GM21390 (cell line): Measurements from ENCODE around the gene MEF2A.
A peak's percentile ranks its signal among the peaks of the same experiment; 100 is the strongest.

Source experiments
- ATAC-seq: cut with Tn5 transposase; IDR thresholded peaks from one replicate; pipeline ENCODE4 v1.9.1; 2021; ENCODE audit not compliant: unreplicated experiment

MEF2A gene

DNA sequence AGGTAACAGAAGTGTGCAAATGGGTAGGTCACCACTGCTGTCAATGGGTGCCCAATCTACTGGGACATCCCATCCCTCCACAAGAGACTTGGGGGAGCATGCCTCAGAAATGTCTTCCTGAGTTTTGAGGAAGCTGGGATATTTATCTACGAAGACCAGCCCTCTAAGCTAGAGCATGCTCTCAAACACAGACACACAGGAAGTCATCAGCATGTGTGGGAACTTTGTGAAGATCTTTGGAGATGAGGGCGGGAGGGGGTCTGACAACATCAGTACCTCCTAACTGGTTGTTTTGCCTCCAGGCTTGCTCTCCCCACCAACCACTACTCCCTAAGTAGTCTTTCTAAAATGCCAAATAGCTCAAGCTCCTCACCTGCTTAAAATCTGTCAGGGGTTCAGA, 3.5 kb upstream of the MEF2A start:
- no peak for ATAC-seq

DNA sequence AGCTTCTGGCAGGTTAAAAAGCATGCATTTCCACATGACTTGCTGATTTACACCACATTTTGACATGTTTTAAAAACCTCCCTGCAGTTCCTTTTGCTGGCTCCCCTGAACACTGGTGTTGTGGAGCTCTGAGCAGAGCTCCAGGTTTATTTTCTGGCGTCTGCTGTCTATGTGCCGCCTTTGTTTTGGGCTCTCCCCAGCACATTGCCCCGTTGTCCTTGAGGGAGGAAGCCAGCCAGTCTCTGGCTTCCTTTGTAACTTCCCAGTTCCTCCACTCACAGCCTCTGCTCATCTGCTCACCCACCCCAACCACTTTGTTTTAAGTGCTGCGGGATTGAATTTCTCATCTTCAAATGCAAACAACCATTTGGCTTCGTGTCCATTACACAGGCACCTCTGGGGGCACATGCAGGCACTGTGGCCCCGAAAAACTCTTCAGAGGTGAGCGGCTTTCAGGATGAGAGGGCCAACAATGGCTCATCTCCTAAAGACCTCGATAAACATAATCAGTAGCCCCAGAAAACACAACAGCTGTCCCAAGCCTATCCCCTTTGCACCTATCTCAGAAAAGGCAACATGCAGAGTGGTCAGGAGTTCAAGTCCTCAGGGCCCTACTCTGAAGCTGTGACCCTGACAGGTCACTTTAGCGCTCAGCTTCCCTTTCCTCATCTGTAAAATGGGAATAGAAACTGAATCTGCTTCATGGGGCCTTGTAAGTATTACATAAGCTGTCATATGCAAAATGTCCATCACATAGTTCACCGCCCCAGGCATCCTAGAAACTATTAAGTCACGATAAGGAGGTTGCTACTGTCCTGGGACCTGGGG, 1.3 kb upstream of the MEF2A start:
- ATAC-seq = peak; percentile 40

DNA sequence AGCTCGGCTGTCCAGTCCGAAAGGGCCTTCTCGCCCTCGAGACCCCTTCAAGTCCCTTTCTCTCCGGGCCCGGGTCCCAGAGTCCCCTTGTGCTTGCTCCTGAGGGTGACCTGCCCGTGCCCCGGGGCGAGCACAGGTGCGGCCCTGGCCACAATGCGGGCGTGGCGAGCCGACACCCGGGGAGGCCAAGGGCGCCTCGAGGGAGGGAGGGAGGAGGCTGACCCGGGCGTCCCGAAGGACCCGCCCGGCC, 810 bp upstream of the MEF2A start:
- ATAC-seq = no peak

DNA sequence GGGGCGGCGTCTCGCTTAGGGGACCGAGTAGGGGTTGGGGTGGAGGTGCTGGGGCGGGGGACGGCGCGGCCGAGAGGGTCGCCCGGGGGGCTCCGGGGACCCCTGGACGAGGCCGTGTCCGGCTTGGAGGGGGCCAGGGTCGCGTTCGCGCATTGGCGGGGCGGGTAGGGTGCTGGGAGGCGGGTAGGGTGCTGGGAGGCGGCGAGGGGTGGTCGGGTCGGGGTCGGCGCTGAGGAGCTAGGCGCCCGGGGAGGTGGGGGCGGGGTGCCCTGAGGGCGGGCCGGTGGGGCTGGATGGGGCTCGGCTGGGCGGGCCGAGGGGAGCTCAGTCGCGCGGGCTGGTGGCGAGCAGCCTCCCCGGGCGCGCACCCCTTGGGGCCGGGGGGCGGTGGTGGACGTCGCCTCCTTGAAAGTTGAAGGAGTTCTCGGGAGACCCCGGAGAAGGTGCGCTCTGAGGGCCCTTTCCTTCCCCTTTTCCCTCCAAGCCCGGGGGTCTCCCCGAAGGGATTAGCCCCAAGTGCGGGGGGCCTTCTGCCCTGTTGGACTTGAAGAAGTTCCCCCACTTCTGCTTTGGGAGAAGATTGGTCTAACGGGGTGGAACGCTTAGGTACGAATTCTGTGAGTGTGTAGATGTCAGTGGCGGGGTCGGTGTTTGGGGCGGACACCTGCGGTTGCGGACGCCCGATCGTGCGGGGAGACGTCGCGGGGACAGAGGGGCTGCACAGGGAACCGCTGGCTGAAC, 543 bp downstream of the MEF2A start:
- no peak for ATAC-seq

DNA sequence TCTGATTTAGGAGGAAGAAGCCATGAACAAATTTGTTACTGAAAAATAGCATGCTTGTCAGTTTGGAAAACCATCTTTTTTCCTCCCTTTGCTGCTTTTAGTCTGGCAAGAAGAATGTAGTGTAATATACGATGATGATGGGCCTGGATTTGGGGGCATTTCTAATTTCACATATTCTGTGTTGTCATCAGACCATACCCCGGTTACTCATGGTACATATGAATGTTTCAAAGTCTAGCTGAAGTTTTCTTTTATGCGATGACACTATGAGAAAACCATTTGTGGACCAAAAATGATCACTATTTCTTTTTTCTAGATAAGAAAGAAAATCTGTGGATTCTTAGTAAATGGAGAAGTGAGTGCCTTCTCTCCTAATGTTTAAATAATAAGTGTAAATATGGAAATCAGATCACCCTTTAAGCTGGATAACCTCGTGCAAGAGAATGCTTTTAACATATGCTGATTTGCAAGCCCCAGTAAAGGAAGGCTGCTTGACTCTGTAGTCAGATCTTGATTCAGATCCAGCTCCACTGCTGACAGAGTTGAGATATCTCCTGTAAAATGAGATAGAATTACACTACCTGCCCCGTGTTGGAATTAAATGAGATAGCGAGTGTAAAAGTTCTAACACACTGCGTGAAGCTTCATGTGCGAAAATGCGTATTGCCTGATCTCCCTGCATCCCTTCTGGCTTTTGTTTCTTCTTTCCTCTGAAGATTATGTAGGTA, 3.0 kb downstream of the MEF2A start:
- no peak for ATAC-seq

DNA sequence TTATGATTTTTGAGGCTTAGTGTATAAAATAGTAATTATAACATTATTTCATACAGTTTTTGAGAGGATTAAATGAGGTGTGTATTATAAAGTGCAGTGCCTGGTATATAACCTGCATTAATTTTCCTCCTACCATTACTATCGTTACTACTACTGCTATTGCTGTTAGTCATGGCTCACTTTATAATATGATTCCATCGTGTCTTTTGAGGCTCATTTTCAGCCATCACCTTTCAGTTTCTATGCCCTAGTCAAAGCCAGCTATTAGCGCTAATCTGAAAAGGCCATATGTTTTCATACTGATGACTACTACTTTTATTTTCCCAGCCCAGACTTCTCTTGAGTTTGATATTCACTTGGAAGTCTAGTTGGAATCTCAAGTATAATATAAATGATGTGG, 5.5 kb downstream of the MEF2A start:
- ATAC-seq = no peak

DNA sequence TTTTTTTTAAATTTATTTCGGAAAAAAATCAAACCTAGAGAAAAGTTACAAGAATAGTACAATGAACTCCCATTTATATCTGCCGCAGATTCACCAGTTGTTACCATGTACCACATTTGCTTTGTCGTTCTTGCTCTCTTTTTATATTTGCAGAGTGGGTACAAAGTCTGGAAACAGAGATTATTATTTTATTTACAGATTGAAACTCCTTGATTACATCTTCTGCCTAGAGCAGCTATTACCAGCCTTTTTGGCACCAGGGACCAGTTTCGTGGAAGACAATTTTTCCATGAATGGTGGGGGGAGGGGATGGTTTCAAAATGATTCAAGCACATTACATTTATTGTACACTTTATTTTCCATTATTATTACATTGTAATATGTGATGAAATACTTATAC, 8.3 kb downstream of the MEF2A start:
- no peak for ATAC-seq

DNA sequence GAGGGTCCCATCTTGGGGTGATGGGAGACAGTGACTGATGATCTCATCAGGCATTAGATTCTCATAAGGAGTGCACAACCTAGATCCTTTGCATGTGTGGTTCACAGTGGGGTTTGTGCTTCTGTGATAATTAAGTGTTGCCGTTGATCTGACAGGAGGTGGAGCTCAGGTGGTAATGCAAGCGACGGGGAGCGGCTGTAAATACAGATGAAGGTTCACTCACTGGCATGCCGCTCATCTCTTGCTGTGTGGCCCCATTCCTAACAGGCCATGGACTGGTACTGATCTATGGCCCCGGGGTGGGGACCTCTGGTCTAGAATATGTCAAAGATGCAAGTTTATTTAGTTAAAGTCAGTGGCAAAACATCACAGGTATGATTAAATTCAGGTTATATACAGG, 8.7 kb downstream of the MEF2A start:
- ATAC-seq = no peak

DNA sequence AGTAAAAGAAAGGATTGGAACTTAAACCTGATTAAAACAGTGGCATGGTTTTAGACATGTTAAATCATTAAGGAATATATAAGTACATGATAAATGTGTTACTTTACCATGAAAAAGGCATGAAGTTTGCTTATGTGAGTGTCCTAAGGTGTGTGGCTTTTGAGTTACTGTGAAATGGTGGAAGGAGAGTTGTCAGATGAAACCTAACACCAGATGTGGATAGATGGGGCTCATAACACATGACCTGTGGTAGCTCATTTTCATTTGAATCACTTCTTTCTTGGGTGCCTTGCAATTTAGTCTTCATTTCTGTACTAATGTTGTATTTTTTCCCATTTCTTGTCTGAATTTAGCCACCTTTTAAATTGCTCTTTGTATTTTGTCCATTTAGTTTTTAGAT, 13.0 kb downstream of the MEF2A start:
- ATAC-seq = no peak

DNA sequence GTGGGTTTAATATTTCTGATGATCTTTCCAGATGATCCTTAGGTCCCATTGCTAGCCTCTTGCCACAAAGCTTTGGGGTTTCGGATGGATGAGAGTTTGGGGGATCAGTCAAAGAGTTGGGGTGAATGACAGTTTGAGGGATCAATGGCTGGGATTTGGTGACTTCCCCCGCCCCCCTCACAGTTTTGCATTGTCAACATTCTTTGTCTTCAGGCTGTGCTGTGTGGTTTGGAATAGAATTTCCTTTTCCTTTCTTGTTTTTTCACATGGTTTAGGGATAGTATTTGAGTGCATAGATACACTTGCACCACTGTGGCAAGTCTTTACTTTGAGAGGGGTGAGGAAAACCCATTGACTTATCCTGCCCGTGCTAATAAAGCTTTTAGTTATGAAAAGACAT, 14.3 kb downstream of the MEF2A start:
- ATAC-seq = no peak

DNA sequence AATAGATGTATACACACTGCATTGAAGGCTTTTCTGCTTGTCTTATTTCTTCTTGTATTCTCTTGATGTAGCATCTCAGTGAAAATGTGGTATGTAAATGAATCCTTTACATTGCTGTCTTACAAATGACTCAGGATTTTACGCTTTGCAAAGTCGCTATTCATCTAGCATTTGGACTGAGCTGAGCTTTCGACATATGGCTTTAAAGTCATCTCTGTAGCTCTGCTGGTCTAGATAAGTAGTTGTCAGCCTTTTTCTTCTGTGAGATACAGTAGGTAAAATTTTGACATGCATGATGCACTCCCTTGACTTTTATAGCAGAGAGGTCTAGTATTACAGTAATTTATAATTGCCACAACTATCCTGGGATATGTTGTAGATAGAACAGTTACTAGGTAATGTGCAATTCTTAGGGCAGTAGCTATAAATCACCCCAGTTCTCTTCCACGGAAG, 16.8 kb downstream of the MEF2A start:
- ATAC-seq = no peak

DNA sequence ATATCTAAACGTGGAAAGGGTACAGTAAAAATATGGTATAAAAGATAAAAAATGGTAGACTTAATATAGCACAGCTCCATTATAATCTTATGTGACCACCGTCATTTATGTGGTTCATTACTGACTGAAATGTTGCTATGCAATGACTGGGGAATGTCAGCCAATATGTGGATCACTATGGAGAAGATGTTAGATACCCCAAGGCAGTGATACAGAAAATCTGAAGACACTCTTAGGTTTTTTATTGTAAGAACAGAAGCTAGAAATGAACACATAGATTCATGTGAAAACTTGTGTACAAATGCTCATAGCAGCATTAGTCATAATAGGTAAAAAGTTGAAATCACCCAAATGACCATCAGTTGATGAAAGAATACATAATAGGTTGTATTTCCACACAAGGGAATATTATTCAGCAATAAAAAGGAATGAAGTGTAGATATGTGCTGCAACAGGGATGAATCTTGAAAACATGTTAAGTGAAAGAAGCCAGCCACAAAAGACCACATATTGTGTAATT, 18.4 kb downstream of the MEF2A start:
- ATAC-seq = no peak

DNA sequence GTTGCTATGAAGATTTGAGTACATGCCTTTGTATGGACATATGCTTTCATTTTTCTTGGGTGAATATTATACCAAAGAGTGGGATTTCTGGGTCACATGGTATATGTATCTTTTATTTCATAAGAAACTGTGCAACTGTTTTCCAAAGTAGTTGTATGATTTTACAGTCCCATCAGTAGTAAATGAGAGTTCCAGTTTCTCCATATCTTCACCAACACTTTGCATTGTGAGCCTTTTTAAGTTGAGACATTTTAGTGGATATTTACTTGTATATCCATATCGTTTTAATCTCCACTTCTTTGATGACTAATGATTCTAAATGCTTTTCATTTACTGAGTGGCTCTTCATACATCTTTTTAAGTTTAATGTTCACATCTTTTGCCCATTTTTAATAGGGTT, 20.3 kb downstream of the MEF2A start:
- no peak for ATAC-seq

DNA sequence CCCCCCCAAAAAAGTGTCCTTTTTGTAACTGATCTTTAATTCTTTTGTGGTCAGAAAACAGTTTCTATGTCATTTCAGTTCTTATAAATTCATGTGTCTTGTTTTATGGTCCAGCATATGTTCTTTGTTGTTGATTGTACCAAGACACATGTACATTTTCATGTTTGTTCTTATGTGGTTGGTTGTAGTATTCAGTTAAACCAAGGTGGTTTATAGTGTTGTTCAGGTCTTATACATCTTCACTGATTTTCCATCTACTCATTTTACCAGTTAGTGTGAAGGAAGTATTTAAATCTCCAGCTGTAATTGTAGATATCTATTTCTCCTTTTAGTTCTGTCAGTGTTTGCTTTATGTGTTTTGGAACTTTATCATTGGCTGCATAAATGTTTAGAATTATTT, 24.0 kb downstream of the MEF2A start:
- no peak for ATAC-seq

DNA sequence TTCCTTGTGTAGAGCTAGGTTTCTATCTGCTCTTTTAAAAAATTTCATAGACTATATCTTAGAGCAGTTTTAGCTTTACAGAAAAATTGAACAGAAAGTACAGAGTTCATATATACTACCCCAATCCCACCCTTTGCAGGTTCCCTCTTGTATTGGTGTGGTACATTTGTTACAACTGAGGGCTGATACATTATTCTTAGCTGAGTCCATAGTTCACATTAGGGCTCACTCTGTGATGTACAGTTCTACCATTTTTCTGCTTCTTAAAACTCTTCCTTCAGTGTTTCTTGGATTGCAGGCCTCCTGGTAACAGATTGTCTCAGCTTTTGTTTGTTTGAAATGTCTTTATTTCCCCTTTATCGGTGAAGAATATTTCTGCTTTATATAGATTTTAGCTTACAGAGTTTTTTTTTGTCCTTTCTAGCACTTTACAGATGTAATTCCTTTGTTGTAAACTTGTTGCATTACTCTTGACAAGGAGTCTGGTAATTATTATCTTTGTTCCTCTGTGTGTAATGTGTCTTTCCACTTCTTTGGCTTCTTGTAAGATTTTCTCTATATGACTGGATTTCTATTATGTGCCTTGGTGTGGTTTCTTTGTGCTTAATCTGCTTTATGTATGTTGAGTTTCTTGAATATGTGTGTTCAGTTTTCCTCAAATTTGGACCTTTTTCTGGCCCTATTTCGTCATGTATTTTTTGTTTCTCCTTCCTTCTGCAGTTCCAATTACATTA, 25.3 kb downstream of the MEF2A start:
- no peak for ATAC-seq

DNA sequence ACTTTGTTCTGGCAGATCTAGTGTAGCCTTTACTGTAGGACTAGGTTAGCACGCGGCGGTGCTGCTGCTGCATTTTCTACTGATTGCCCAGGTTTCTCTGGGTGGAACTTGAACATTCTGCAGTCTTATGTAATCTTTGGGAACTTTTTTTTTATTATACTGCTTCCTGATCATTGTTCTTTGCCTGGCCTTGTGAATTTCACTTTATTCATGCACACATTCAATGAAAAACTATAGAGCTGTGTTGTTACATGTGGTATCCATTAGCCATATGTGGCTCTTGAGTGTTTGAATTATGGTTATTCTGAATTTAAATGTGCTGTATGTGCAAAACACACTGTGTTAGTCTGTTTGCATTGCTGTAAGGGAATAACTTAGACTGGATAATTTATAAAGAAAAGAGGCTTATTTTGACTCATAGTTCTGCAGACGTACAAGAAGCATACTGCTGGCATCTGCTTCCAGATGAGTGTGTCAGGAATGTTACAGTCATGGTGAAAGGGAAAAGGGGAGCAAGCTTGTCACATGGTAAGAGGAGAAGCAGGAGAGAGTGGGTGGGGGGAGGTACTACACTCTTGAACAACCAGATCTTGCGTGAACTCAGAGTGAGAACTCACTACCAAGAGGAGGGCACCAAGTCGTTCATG, 26.5 kb downstream of the MEF2A start:
- ATAC-seq = no peak

DNA sequence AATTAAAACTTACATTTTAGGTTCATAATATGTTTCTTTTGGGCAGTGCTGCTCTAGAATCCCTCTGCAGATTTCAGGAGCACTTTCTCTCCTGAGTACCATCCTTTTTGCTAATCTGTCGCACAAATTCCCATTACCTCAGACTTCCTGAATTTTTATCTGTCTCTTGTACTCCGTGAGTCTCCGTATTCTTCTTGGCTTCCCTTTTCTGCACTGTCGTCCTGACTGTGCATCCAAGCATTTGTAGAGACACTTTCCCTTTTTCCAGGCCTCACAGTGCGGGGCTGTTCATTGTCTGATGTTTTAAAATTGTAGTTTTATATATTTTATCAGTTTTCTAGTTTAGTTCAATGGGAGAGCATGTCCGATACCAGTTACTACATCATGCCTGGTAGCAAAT, 27.3 kb downstream of the MEF2A start:
- ATAC-seq = no peak

DNA sequence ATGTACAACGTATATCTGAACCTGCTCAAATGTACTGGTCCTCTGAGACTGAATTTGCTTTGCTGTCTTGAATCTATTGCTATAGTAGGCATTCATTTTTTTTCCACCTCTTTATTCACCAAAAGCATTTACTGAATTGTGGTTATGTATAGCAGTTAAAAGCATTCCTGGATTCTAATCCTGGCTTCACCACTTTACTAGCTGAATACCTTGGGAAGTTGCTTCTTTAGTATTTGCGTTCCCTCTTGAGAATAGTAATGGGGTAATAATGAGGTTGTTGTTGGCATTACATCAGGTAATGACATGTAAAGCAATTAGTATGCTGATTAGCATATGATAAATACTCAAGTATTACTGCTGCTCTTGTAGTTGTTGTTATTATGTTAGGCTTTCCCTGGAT, 29.1 kb downstream of the MEF2A start:
- no peak for ATAC-seq

DNA sequence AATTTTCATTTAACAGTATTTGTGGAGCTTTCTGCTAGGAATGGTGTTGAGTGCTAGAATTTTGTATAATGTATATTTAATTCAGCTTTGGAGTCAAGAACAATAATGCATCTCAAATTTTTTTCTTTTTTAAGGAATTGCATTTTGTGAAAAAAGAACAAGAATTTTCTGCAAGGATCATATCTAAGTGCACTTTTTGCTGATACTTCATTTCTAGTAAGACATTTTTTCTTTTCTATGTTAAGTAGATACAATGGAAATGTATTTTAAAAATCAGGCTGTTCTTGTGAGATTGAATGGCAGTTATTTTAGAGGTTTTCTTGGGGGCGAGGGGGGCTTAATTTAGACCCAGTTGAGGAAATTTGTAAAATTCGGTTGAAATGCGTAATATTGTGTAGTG, 32.5 kb downstream of the MEF2A start:
- ATAC-seq = no peak

DNA sequence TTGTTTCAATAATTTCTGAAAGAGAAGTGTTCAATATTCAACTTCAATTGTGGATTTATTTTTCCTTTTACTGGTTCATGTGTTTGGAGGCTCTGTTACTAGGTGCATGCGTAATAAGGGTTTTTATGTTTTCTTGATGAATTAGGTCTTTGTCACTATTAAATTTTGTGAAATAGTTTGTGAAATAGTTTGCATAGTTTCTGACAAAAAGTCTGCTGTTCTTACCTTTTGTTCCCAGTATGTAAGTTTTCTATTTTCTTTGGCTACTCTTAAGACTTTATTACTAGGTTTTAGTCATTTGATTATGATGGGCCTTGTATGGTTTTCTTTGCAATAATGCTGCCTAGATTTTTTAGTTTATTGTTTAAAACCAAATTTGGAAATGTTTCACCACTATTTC, 38.0 kb downstream of the MEF2A start:
- no peak for ATAC-seq

DNA sequence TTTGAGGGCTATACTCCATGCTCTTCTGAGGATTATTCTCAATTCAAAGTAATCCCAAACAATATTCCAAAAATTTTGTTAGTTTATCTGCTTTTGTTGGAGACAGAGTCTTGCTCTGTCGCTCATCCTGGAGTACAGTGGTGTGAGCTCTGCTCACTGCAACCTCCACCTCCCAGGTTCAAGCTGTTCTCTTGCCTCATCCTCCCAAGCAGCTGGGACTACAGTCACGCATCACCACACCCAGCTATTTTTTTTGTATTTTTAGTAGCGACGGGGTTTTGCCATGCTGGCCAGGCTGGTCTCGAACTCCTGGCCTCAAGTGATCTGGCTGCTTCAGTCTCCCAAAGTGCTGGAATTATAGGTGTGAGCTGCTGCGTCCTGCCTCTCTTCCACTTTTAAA, 39.1 kb downstream of the MEF2A start:
- ATAC-seq = no peak
